Urinary bladder (tissue), 4 donors: Measurements from ENCODE around the gene SLC6A7. TPM values are rescaled to one million over a fixed set of nuclear protein-coding genes. Genes with fewer than 3 reads are reported as not detected.

ENCODE experiments used
- DNase-seq: peaks from one replicate; pipeline ENCODE4 v3.0.0-alpha.2; 2015; ENCODE audit errors: extremely low spot score
- H3K27ac ChIP-seq: one replicate; pipeline ENCODE4 v1.5.1; 2013; ENCODE audit warnings: low read depth, mild to moderate bottlenecking, moderate library complexity
- H3K36me3 ChIP-seq: one replicate; pipeline ENCODE4 v1.6.1; 2013; ENCODE audit warnings: mild to moderate bottlenecking, moderate library complexity; ENCODE audit not compliant: insufficient read depth
- H3K4me1 ChIP-seq: one replicate; pipeline ENCODE4 v1.6.1; 2013; ENCODE audit warnings: mild to moderate bottlenecking, moderate library complexity; ENCODE audit not compliant: insufficient read depth
- H3K4me3 ChIP-seq: one replicate; pipeline ENCODE4 v1.5.1; 2013; ENCODE audit warnings: low read depth, low read length
- WGBS: extraction: QIAGEN DNeasy Blood & Tissue Kit; methylation state at CpG from one replicate; pipeline ENCODE4 v1.1.7; 2013; 5-methylcytosine and 5-hydroxymethylcytosine counted together
- polyA plus RNA-seq: library from polyadenylated mRNA; stranded (reverse); fragments of 200-250 nt; gene quantifications from one replicate; pipeline ENCODE4 v1.2.3, GENCODE V29; 2013
- total RNA-seq: library from RNA; depleted of rRNA; stranded (reverse); fragments of >200 nt; gene quantifications from one replicate; pipeline ENCODE4 v1.2.3, GENCODE V29; 2014
- donor health status: healthy with polysubstance abuse.
- donor health status: healthy.

Gene SLC6A7
- total RNA-seq = not detected
- polyA plus RNA-seq = 0.01 TPM

DNA sequence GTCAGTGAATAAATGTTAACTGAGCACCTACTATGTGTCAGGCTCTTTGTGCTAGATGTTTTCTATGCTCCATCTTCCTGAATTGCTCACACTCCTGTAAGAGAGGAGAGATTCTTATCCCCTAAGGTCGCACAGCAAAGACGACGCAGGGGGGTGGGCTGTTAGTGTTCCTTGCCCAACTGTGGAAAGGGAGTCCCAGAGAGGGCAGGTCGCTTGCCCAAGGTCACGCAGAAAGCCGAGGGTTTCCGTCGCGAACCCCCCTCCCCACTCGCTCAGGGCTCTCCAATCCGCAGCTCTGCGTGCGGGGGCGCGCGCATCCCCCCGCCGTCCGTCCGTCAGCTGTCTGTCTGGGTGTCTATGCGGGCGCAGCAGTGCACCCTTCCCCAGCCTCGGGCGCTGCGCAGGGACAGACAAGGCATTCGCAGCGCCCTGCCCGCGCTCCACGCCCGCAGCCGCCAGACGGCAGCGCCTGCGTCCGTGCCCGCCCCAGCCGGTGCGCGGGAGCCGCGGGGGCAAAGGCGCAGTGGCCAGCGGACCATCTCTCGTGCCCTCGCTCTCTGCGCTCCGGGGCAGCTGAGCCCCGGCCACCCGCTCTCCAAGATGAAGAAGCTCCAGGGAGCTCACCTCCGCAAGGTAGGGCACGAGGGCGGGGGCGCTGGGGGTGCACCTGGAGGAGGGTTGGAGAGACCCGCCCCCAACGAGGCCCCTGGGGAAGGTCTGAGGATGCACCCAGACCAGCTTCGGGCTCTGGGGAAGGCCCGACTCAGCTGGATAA is at the start of gene SLC6A7:
Gene SLC6A7, plus strand, starts transcription at position 335 of the 775 bp plus-strand sequence. Its CDS starts 266 bp downstream, at position 601.
- H3K4me3 ChIP-seq = no peak within 1 kb of the TSS
- no peaks in the 10 kb centered on the region for H3K36me3 ChIP-seq
- WGBS = 6% methylated on average over 58 of the region's 58 CpGs
- no peaks in the 10 kb centered on the region for H3K4me1 ChIP-seq
- no peak for DNase-seq
- H3K27ac ChIP-seq = no peak within 1 kb of the TSS

DNA sequence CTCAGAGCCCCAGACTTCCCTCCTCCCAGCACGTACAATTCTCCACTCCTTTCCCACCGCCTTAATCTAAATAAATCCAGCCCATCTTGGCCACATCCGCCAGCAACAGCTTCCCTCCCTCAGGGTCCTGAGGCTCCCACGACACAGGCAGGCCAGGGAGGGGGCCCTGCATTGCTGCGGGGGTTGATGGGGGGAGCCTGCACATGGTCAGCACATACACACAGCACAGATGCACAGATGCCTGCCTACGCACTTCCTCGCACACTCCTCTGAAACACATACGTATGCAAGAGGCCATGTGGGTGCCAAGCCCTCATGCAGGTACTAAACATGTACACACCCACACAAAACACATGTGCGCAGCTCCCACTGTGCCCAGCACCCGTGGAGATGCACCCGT is 49.0 kb upstream of the SLC6A7 start:
- WGBS = 36% methylated on average over 11 of the region's 11 CpGs
- no peak for DNase-seq
- H3K4me1 ChIP-seq = no peaks in the 10 kb centered on the region
- H3K27ac ChIP-seq = peak overlapping the region; percentile 23
- no peak overlapping the region for H3K4me3 ChIP-seq
- H3K36me3 ChIP-seq = no peaks in the 10 kb centered on the region

DNA sequence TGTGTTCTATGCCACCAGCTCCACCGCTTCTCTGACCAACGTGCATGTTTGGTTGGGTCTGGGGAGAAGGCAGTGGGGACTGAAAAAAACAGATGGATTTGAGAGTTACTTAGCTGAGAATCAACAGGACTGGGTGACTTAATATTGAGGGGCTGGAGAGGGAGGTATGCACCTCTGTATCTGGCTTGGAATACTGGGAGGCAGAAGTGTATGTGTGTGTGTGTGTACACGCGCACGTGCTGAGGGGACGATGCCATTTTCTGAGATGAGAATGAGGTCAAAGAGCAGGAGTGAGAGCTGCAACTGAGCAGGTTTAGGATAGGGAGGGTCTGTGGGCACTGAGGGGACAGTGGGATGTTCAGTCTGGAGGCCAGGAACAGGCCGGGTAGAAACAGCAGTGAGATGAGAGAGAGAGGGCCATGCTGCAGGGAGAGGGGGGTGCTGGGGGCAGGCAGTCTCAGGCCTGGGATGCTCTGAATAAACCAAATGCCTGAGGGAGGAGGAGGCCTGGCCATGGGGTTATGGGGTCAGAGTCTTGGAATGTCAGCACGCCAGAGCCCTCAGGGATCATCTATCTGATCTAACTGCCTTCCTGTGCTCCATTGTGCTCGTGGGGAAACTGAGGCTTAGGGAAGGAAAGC is 48.2 kb upstream of the SLC6A7 start:
- 48% methylated on average over 9 of the region's 9 CpGs for WGBS
- no peaks in the 10 kb centered on the region for H3K4me1 ChIP-seq
- no peak for DNase-seq
- H3K27ac ChIP-seq = no peak overlapping the region
- H3K36me3 ChIP-seq = no peaks in the 10 kb centered on the region
- H3K4me3 ChIP-seq = no peak overlapping the region

DNA sequence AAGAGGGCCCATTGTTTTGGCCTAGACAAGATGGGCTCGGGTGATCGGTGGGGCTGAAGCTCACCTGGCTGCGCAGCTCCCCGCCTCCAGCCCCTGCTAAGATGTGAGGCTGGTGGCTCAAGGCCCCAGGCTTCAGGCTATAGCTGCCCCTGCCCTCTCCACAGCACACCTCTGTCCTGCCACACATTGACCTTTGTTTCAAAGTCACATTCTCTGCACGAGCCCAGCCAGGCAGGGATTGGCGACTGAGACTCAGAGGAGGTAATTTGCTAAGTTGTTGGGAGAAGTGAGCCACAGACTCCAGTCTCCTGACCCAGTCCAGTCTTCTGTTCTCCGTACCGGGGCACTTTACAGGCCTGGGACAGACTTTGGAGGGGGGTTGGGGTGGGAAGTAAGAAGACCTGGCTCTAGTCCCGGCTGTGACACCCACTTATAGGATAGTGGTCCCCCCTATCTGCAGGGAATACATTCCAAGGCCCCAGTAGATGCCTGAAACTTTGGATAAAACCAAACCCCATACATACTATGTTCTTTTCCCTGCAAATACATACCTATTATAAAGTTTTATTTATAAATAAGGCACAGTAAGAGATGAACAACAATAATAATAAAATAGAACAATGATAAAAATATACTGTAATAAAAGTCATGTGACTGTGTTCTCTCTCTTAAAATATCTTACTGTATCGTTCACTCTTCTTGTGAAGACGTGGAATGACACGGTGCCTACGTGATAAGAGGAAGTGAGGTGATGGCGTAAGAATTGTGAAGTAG is 47.5 kb upstream of the SLC6A7 start:
- Histone ChIP-seq H3K4me1 (no peaks in the 10 kb centered on the region), H3K27ac (peak overlapping the region; percentile 38), H3K4me3 (no peak overlapping the region), H3K36me3 (no peaks in the 10 kb centered on the region)
- 63% methylated on average over 14 of the region's 14 CpGs for WGBS
- DNase-seq = no peak

DNA sequence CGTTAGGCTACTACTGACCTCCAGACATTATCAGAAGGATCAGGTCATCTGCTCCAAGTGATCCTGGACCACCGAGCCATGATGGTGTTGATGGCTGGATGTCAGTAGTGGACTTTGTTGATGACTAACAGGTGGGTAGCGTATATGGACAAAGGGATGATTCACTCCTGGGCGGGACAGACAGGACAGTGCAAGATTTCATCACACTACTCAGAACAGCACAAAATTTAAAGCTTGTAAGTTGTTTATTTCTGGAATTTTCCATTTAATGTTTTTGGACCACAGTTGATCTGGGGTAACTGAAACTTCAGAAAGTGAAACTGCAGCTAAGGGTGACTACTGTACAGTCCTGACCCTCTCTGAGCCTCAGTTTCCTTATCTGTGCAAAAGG is 46.9 kb upstream of the SLC6A7 start:
- H3K4me3 ChIP-seq = no peak overlapping the region
- 27% methylated on average over 4 of the region's 4 CpGs for WGBS
- no peaks in the 10 kb centered on the region for H3K4me1 ChIP-seq
- no peak overlapping the region for H3K27ac ChIP-seq
- no peaks in the 10 kb centered on the region for H3K36me3 ChIP-seq
- DNase-seq = no peak

DNA sequence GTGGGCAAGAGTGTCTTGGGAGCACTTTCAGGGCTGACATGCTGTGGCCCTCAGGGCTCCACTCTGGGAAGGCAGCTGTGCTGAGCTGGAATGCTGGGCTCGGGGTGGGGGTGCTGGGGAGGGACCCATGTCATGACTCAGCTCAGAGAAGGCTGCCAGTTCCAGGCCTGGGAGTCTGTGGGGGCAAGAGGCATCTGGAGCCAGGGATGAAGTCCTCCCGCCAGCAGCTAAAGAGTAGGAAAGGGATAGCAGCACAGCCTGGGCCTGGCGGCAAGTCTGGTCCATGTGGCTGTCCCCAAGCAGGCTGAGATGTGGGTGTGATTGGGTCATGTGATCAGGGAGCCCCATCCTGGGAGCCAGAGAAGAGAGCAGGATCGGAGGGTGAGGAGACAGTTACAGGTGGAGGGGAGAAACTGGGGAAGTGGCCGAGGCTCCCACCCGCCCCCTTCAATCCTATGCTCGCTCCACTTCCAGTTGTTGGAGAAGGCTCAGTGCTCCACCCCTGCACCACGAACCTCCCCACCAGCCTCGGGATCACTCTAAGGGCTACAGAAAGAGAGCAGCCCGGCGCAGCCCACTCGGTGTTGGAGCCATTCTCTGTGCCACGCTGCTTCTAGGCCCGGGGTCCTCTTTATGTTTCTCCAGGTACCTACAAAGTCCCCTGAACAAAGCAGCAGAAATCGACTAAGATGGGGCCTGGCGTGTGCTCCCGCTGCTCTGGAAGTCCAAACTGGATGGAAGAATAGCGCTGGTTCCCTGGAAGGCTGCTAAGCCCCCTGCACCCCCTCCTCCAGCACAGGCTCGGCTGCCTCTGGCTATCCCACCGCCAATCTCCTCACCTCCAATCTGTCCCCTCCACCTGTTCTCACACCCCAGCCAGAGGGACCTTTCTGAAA is 46.3 kb upstream of the SLC6A7 start:
- H3K4me1 ChIP-seq = no peaks in the 10 kb centered on the region
- no peaks in the 10 kb centered on the region for H3K36me3 ChIP-seq
- H3K4me3 ChIP-seq = no peak overlapping the region
- DNase-seq = no peak
- WGBS = 38% methylated on average over 20 of the region's 20 CpGs
- H3K27ac ChIP-seq = peak overlapping the region; percentile 84

DNA sequence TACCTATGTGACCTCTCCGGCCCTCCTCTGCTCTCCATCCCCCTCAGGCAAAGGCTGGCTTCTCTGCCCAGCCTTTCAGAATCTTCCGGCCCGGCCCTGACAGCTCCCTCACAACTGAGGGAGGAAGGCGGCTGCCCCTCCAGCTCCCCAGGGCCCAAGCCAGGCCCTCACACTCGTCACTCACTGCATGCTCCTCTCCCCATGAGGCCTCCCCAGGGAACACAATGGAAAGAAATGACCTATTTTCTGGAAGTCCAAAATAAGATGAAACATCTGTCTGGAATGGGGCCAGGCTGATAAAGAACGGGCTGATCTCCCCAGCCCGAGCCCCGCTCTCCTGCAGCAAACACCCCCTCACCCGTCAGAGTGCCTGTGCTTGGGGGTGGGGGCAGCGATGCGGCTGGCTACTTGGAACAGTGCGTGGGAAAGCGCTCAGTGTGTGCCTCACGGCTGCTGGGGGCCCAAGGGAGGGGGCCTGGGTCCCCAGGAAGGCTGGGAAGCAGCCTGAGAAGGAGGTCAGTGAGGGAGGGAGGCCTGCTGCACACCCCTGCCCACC is 45.5 kb upstream of the SLC6A7 start:
- DNase-seq = peak; percentile 76
- Histone ChIP-seq H3K4me1 (no peaks in the 10 kb centered on the region), H3K4me3 (no peak overlapping the region), H3K27ac (peak overlapping the region; percentile 84), H3K36me3 (no peaks in the 10 kb centered on the region)
- WGBS = 31% methylated on average over 14 of the region's 14 CpGs

DNA sequence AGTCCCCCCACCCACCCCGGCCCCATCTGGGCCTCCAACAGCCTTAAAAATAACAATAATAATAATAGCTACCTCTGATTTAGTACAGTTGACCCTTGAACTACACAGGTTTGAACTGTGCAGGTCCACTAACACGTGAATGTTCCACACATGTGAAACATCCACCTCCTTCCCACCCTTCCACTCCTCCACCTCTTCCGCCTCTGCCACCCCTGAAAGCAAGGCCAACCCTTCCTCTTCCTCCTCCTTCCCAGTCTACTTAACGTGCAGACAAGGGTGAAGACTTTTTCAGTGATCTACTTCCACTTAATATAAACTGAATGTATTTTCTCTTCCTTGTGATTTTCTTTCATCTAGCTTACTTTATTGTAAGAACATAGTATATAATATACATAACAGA is 45.0 kb upstream of the SLC6A7 start:
- no peak overlapping the region for H3K4me3 ChIP-seq
- no peaks in the 10 kb centered on the region for H3K36me3 ChIP-seq
- H3K27ac ChIP-seq = peak overlapping the region; percentile 30
- 46% methylated on average over 4 of the region's 4 CpGs for WGBS
- H3K4me1 ChIP-seq = no peaks in the 10 kb centered on the region
- DNase-seq = no peak

DNA sequence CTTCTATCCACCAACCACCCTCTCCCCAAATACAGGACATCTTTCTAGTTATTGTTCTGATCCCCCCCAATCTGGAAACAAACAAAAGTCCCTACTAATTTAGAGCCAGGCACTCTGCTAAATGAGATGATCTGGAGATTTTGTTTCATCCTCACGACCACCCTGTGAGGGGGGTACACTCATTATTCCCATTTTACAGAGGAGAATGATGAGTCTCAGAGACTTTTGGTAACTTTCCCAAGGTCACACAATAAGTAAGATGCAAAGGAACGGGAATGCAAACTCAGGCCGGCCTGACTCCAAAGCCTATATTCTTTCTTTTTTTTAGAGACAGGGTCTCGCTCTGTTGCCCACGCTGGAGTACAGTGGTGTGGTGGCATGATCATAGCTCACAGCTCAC is 43.6 kb upstream of the SLC6A7 start:
- 89% methylated on average over 5 of the region's 5 CpGs for WGBS
- Histone ChIP-seq H3K36me3 (no peaks in the 10 kb centered on the region), H3K4me3 (no peak overlapping the region), H3K4me1 (no peaks in the 10 kb centered on the region), H3K27ac (no peak overlapping the region)
- no peak for DNase-seq

DNA sequence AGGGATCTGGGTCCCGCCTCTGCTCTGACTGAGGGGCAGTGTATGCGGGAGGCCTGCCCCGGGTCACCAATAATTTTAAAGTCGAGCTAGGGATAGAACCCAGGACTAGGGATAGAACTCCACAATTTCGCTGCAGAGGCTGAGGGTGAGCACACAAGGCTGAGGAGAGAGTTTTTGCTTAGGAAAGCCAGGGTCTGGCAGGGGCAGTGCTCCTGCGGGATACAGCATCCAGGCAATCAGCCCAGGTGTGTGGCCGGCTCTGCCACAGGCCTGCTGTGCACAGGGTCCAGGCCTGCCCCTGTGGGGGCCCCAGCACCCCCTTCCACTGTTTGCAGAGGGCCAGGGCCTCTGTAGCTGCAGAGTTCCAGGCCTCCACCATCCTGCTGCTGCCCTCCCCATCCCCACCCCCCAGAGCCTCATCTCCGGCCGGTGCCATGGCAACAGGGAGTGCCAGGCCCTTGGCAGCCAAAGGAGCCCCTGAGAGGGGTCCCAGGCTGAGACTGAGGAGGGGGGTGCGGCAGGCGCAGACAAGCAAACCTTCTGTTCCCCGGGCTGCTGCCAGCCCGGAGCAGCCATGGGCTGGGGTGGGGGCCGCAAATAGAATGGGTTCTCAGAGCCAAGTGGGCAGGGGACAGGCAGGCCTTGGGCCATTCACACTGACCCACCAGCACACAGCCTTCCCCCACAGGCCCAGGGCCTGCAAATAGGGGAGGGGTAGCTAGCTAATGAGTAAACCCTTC is 42.8 kb upstream of the SLC6A7 start:
- 76% methylated on average over 14 of the region's 14 CpGs for WGBS
- H3K4me1 ChIP-seq = no peaks in the 10 kb centered on the region
- no peaks in the 10 kb centered on the region for H3K36me3 ChIP-seq
- no peak overlapping the region for H3K27ac ChIP-seq
- H3K4me3 ChIP-seq = no peak overlapping the region
- DNase-seq = no peak

DNA sequence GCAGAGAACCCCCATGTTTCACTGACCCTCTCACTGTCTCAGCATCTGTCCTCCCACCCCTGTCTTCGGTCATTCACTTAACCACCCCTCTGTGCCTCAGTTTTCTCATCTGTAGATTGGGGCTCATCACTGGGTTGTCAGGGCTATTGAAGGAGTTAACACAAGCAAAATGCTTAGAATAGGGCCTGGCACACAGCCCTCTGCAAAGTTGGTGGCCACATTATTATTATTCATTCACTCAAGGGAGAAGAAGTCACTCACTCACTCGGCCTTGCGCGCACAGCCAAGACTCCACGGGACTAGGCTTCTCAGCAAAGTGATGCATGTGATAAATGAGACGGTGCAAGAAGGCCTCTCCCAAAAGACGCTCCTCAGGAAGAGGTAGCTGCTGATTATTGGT is 42.2 kb upstream of the SLC6A7 start:
- no peak for DNase-seq
- 73% methylated on average over 7 of the region's 7 CpGs for WGBS
- no peaks in the 10 kb centered on the region for H3K4me1 ChIP-seq
- no peak overlapping the region for H3K4me3 ChIP-seq
- no peaks in the 10 kb centered on the region for H3K36me3 ChIP-seq
- no peak overlapping the region for H3K27ac ChIP-seq

DNA sequence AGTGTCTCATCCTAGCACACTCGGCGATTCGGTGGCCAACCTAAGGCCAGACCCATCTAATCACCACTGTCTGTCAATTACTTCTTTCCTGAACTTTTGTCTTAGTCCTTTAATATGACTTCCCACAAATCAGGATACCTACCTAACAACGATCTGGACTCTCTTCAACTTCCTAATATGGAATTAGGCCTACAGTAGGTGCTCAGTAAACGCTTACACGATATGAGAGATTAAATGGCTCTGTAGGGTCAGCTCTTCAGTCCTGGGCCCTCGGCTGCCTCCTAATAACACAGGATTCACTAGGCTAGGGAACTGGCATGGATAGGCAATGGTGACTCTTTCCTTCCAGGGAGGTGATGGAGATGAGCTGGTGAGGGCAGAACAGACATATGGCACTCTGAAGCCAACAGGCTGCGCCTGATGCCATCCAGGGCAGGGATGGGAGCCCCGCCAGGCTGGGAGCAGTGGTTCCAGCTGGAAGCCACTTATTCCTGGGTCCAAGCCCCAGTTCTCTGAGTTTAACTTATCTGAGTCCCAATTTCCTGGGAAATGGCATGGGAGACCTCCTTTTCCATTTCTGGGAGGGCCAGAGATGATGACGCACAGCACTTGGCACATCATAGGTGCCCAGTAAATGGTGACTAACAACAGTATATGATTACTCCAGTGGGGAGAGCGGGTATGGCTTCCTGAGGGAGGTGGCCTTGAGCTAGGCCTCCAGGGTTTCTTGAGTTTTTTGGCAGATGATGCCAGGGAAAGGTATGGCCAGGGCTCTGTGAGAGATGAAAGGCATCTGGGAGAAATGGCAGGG is 41.5 kb upstream of the SLC6A7 start:
- Histone ChIP-seq H3K27ac (no peak overlapping the region), H3K4me1 (no peaks in the 10 kb centered on the region), H3K4me3 (no peak overlapping the region), H3K36me3 (no peaks in the 10 kb centered on the region)
- 80% methylated on average over 11 of the region's 11 CpGs for WGBS
- DNase-seq = no peak
